HEK293 (cell line): Measurements from ENCODE around the gene CCDC40.

Source experiments
- CTCF ChIA-PET: fragments of 350-600 bp; formaldehyde crosslinking; extraction: SDS; loops from one replicate; lab custom pipeline; 2021; ENCODE audit warnings: antibody characterized with exemption; lab: Yijun Ruan, JAX
- POLR2A ChIA-PET: fragments of 300-600 bp; formaldehyde crosslinking; extraction: SDS; loops from one replicate; lab custom pipeline; 2020; ENCODE audit warnings: antibody characterized with exemption, inconsistent platforms; lab: Yijun Ruan, JAX
- H3K27ac ChIP-seq: fragments of 200-500 bp; sonication (Bioruptor generic); 2 replicates; pipeline ENCODE4 v1.5.1; 2014; ENCODE audit warnings: low read depth, low read length, control low read depth, inconsistent platforms; ENCODE audit errors: extremely low read depth
- H3K36me3 ChIP-seq, 2 experiments: fragments of 200-500 bp in 1 of 2; sonication (Bioruptor generic) in 1 of 2; 1 replicate in 1 of 2; 2 replicates in 1 of 2; pipeline ENCODE4 v1.5.1; 2014 to 2017; ENCODE audit warnings: inconsistent platforms in 2 of 2, low read length in 2 of 2; ENCODE audit not compliant: control insufficient read depth in 2 of 2, insufficient read depth in 1 of 2
- H3K4me1 ChIP-seq: fragments of 200-500 bp; sonication (Bioruptor generic); 2 replicates; pipeline ENCODE4 v1.5.1; 2014; ENCODE audit warnings: mild to moderate bottlenecking, low read length, inconsistent platforms; ENCODE audit not compliant: control insufficient read depth, insufficient read depth
- H3K4me3 ChIP-seq: 2 replicates; pipeline ENCODE4 v1.5.1; 2011; ENCODE audit warnings: low read depth, mild to moderate bottlenecking, control low read depth, low read length, moderate library complexity
- H3K9me3 ChIP-seq: fragments of 200-500 bp; sonication (Bioruptor generic); 2 replicates; pipeline ENCODE4 v1.5.1; 2014; ENCODE audit warnings: low read depth, low read length, inconsistent platforms; ENCODE audit not compliant: control insufficient read depth, insufficient read depth
- BCL11A ChIP-seq: fragments of 450-650 bp; formaldehyde crosslinking; IDR thresholded peaks from 2 replicates; pipeline ENCODE4 v1.5.1; 2016; ENCODE audit warnings: low read depth, missing biosample characterization, missing genetic modification characterization
- PBX3 ChIP-seq: sonication (generic); formaldehyde crosslinking; IDR thresholded peaks from 2 replicates; pipeline ENCODE4 v1.8.1; 2022; ENCODE audit warnings: mild to moderate bottlenecking, moderate library complexity, missing genetic modification reagents
- SALL2 ChIP-seq: fragments of 450-650 bp; formaldehyde crosslinking; IDR thresholded peaks from 2 replicates; pipeline ENCODE4 v1.5.0; 2017; ENCODE audit warnings: missing biosample characterization, mild to moderate bottlenecking, missing genetic modification characterization, borderline replicate concordance
- SCRT2 ChIP-seq: fragments of 450-650 bp; formaldehyde crosslinking; IDR thresholded peaks from 2 replicates; pipeline ENCODE4 v1.5.1; 2016; ENCODE audit warnings: missing biosample characterization, missing genetic modification characterization
- SP3 ChIP-seq: fragments of 450-650 bp; formaldehyde crosslinking; IDR thresholded peaks from 2 replicates; pipeline ENCODE4 v1.5.1; 2016; ENCODE audit warnings: missing biosample characterization, missing genetic modification characterization
- ZEB2 ChIP-seq: fragments of 450-650 bp; formaldehyde crosslinking; IDR thresholded peaks from 2 replicates; pipeline ENCODE4 v1.5.1; 2016; ENCODE audit warnings: missing biosample characterization, missing genetic modification characterization
- ZIC2 ChIP-seq: fragments of 450-650 bp; formaldehyde crosslinking; IDR thresholded peaks from 2 replicates; pipeline ENCODE4 v1.5.1; 2016; ENCODE audit warnings: missing biosample characterization, missing genetic modification characterization
- ZNF19 ChIP-seq: fragments of 450-650 bp; formaldehyde crosslinking; IDR thresholded peaks from 2 replicates; pipeline ENCODE4; 2016; ENCODE audit warnings: missing biosample characterization, missing genetic modification characterization, low read depth
- ZNF280C ChIP-seq: fragments of 450-650 bp; formaldehyde crosslinking; IDR thresholded peaks from 2 replicates; pipeline ENCODE4 v1.5.1; 2016; ENCODE audit warnings: missing biosample characterization, missing genetic modification characterization
- ZNF366 ChIP-seq: fragments of 450-650 bp; formaldehyde crosslinking; conservative IDR thresholded peaks from 2 replicates; pipeline ENCODE4 v1.5.1; 2016; ENCODE audit warnings: missing biosample characterization, missing genetic modification characterization
- ZNF610 ChIP-seq: fragments of 450-650 bp; formaldehyde crosslinking; IDR thresholded peaks from 2 replicates; pipeline ENCODE4 v1.5.1; 2016; ENCODE audit warnings: missing biosample characterization, missing genetic modification characterization, borderline replicate concordance
- ZNF658 ChIP-seq: fragments of 450-650 bp; formaldehyde crosslinking; IDR thresholded peaks from 2 replicates; pipeline ENCODE4; 2016; ENCODE audit warnings: missing biosample characterization, missing genetic modification characterization
- ZNF830 ChIP-seq: fragments of 450-650 bp; IDR thresholded peaks from 2 replicates; pipeline ENCODE4 v1.5.0; 2018; ENCODE audit warnings: missing biosample characterization, missing genetic modification characterization, low read depth, mild to moderate bottlenecking, moderate library complexity
- TF ChIP-seq, protein P1 (sequence below): fragments of 450-650 bp; formaldehyde crosslinking; IDR thresholded peaks from 2 replicates; pipeline ENCODE4 v1.5.1; 2016; ENCODE audit warnings: missing biosample characterization, missing genetic modification characterization, borderline replicate concordance
- TF ChIP-seq, protein P2 (sequence below): fragments of 450-650 bp; formaldehyde crosslinking; IDR thresholded peaks from 2 replicates; pipeline ENCODE4 v1.5.1; 2016; ENCODE audit warnings: missing biosample characterization, missing genetic modification characterization

Gene CCDC40

DNA sequence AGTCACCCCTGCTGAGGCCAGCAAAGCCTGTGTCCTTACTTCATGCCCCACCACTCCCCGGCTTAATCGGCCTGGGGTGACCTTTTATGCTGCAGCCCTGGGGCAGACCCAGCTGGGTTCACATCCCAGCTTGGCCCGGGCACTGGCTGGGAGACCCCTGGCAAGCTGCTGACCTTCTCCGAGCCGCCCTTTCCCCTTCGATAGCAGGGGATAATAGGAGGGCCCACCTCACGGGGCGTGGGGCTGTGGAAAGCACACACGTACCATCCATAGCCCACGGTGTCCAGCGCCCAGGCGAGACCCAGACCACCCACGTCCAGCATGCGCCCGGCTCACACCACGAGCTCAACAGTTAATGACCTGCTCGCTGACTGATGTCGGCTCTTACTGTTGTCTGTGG lies 27.6 kb upstream of the CCDC40 start (continued):
- TF ChIP-seq ZNF658 (no peak), BCL11A (tag by site-specific recombination) (no peak), ZNF366 (tag by site-specific recombination) (0 out of 2 replicates have a peak, but pooled peaks have one; percentile 1), SALL2 (tag by site-specific recombination) (no peak)
- TF ChIP-seq, protein P1, sequence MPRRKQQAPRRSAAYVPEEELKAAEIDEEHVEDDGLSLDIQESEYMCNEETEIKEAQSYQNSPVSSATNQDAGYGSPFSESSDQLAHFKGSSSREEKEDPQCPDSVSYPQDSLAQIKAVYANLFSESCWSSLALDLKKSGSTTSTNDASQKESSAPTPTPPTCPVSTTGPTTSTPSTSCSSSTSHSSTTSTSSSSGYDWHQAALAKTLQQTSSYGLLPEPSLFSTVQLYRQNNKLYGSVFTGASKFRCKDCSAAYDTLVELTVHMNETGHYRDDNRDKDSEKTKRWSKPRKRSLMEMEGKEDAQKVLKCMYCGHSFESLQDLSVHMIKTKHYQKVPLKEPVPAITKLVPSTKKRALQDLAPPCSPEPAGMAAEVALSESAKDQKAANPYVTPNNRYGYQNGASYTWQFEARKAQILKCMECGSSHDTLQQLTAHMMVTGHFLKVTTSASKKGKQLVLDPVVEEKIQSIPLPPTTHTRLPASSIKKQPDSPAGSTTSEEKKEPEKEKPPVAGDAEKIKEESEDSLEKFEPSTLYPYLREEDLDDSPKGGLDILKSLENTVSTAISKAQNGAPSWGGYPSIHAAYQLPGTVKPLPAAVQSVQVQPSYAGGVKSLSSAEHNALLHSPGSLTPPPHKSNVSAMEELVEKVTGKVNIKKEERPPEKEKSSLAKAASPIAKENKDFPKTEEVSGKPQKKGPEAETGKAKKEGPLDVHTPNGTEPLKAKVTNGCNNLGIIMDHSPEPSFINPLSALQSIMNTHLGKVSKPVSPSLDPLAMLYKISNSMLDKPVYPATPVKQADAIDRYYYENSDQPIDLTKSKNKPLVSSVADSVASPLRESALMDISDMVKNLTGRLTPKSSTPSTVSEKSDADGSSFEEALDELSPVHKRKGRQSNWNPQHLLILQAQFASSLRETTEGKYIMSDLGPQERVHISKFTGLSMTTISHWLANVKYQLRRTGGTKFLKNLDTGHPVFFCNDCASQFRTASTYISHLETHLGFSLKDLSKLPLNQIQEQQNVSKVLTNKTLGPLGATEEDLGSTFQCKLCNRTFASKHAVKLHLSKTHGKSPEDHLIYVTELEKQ (tag by site-specific recombination), result no peak

DNA sequence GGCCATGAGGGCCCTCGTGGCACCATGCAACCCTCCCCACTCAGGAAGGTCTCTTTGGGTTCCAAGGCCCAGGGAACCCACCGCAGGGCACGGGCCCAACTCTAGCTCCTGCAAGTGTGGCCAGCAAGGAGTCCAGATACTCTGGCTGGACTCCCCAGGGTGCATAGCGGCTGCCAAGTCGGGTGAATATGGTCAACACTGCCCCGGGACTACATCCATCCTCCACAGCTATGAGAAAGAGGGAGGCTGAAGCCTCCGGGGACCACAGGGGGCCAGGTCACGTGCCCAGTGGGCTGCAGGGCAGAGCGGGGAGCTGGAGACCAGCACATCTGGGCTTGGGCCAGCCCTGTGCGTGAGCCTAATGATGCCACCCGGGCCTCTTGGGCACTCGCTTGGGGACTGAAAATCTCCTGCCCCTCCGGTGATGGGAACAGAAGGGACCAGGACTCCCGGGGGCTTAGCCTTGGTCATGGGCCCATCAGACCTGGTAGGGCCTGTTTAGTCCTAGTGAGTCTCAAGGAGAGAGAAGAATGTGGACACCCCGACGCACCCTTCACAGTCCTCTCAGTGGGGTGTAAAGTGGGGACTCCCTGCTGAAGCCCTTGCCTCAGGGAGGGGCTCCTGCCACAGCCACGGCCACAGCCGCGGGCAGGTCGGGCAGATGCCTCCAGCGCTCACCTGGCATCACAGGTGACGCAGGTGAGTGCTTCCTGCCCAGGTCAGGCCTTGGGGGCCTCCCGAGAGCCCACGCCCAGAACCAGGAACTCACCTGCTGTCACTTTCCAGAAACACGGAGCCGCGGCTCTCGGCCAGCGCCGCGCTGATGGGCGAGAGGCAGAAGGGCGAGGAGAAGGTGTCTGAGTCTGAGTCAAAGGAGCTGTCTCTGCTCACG lies 26.8 kb upstream of the CCDC40 start:
- Histone ChIP-seq H3K27ac (no peak overlapping the region), H3K36me3 (peaks cover 5 to 38% of the 10 kb centered on the region in 2 experiments; a peak in 2 of 3 replicates), H3K4me3 (no peak overlapping the region), H3K9me3 (no peaks in the 10 kb centered on the region), H3K4me1 (no peaks in the 10 kb centered on the region)
- TF ChIP-seq ZEB2 (peak; percentile 55; the same call in 1 of the 2 replicates), ZIC2 (peak; percentile 20; the same call in 1 of the 2 replicates), PBX3 (CRISPR knock-in tag) (no peak)
- ChIA-PET CTCF (interaction anchor here (0.5 to 6.9 kb wide), 19 partner anchors 11 to 1820 kb away, joined by 3 to 58 read pairs (median 5); no protein-coding TSS in a partner anchor), POLR2A (interaction anchor here (1.3 to 1.8 kb wide), 2 partner anchors 136 to 201 kb away, joined by 3 to 8 read pairs; no protein-coding TSS in a partner anchor)

GRCh38 chr17:80010283-80010858 lies 26.1 kb upstream of the CCDC40 start:
- no peak overlapping the region for H3K4me3 ChIP-seq
- 0 out of 2 replicates have a peak, but pooled peaks cover 2% of the 10 kb centered on the region for H3K9me3 ChIP-seq
- POLR2A ChIA-PET, result interaction anchor here (0.6 to 0.8 kb wide), 2 partner anchors 17 to 1740 kb away, joined by 3 read pairs; no protein-coding TSS in a partner anchor
- TF ChIP-seq ZNF830 (tag by site-specific recombination) (no peak), ZNF19 (tag by site-specific recombination) (no peak), ZNF610 (no peak), SALL2 (tag by site-specific recombination) (no peak), SP3 (tag by site-specific recombination) (no peak), ZNF280C (no peak), SCRT2 (tag by site-specific recombination) (no peak)
- TF ChIP-seq, protein P2, sequence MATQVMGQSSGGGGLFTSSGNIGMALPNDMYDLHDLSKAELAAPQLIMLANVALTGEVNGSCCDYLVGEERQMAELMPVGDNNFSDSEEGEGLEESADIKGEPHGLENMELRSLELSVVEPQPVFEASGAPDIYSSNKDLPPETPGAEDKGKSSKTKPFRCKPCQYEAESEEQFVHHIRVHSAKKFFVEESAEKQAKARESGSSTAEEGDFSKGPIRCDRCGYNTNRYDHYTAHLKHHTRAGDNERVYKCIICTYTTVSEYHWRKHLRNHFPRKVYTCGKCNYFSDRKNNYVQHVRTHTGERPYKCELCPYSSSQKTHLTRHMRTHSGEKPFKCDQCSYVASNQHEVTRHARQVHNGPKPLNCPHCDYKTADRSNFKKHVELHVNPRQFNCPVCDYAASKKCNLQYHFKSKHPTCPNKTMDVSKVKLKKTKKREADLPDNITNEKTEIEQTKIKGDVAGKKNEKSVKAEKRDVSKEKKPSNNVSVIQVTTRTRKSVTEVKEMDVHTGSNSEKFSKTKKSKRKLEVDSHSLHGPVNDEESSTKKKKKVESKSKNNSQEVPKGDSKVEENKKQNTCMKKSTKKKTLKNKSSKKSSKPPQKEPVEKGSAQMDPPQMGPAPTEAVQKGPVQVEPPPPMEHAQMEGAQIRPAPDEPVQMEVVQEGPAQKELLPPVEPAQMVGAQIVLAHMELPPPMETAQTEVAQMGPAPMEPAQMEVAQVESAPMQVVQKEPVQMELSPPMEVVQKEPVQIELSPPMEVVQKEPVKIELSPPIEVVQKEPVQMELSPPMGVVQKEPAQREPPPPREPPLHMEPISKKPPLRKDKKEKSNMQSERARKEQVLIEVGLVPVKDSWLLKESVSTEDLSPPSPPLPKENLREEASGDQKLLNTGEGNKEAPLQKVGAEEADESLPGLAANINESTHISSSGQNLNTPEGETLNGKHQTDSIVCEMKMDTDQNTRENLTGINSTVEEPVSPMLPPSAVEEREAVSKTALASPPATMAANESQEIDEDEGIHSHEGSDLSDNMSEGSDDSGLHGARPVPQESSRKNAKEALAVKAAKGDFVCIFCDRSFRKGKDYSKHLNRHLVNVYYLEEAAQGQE, result no peak
- no peak overlapping the region for H3K27ac ChIP-seq
- peaks cover 5 to 38% of the 10 kb centered on the region in 2 experiments; a peak in 2 of 3 replicates for H3K36me3 ChIP-seq
- no peaks in the 10 kb centered on the region for H3K4me1 ChIP-seq
- CTCF ChIA-PET, result interaction anchor here (0.5 to 6.9 kb wide), 6 partner anchors 11 to 963 kb away, joined by 3 to 58 read pairs (median 3); no protein-coding TSS in a partner anchor
